ENCODE measurements around the gene PIR.

The PIR gene

DNA sequence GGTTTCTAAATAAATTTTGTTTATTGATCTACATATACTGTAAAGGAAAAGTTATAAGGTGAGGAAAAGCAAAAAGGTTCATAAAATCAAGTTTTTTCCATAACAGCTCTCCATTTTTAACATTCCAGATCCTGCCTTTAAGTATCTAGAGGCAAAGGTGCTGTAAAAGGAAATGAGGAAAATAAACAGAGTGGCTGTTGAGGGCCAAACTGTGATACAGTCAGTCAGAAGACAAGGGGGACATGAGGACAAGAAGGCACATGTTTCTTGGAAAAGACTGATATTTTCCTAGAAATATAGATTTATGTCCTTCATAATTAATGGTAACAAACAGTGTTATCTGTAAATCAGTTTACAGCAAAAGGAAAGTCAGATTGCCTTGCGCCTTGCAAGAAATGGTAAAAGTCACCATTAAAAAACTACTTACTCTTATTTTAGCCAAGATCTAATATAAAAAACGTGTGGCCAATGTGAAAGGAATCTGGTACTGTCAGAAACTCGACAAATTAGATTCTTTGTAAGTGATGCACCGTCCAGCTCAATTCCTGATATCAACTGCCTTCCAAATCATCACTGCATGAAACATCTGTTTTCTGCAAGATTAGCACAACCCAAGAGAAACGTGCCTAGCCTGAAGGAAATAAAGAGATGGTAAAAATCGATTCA is 75.0 kb downstream of the PIR start:
- TF ChIP-seq, protein P1, sequence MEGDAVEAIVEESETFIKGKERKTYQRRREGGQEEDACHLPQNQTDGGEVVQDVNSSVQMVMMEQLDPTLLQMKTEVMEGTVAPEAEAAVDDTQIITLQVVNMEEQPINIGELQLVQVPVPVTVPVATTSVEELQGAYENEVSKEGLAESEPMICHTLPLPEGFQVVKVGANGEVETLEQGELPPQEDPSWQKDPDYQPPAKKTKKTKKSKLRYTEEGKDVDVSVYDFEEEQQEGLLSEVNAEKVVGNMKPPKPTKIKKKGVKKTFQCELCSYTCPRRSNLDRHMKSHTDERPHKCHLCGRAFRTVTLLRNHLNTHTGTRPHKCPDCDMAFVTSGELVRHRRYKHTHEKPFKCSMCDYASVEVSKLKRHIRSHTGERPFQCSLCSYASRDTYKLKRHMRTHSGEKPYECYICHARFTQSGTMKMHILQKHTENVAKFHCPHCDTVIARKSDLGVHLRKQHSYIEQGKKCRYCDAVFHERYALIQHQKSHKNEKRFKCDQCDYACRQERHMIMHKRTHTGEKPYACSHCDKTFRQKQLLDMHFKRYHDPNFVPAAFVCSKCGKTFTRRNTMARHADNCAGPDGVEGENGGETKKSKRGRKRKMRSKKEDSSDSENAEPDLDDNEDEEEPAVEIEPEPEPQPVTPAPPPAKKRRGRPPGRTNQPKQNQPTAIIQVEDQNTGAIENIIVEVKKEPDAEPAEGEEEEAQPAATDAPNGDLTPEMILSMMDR (IDR thresholded peaks at IDR 0.05; ENCODE audit: low read depth, low read length), result no peak
- in situ Hi-C loops (cut with HindIII; ENCODE audit: low sequenced_read_pairs), result no loop called here
- no peak overlapping the region for H3K4me3 ChIP-seq (ENCODE audit: low read depth, low read length)
- DNase-seq (ENCODE audit: low read depth, low spot score), result no peak

DNA sequence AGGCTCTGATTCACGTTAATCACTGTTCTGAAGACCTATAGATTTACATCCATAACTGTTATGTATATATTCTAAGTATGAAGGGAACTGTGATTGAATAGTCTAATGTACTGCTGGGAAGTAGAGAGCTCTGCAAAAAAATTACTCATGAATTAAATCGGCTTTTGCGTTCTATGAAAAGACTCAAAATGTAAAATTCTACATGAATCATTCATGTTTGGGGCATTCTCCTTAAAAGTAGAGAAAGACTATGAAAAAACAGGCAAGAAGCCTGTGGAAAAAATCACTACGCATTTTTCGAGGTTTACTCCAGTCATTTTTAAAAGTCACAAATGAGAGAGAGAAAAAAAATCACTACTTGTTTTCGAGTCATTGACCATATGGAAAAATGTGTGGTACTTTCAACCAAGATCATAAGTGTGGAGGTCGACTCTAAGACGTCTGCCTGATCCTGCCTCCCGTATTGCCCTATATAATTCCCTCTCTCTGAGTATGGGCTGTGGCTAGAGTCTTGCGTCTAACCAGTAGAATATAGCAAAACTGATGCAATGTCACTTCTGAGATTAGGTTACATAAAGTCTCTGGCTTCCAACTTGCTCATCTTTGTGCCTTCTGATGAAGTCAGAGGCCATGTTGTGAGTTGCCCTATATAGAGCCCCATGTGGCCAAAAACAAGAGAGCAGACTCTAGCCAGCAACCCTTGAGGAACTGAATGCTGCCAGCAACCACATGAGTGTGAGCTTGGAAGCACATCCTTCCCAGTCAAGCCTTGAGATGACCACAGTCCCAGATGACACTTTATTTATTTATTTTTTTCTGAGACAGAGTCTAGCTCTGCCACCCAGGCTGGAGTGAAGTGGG is 76.8 kb downstream of the PIR start:
- in situ Hi-C loops (cut with HindIII; ENCODE audit: low sequenced_read_pairs), result no loop called here
- no peak overlapping the region for H3K4me3 ChIP-seq (ENCODE audit: low read depth, low read length)
- no peak for DNase-seq (ENCODE audit: low read depth, low spot score)
- TF ChIP-seq, protein P1 (IDR thresholded peaks at IDR 0.05; ENCODE audit: low read depth, low read length), result no peak

DNA sequence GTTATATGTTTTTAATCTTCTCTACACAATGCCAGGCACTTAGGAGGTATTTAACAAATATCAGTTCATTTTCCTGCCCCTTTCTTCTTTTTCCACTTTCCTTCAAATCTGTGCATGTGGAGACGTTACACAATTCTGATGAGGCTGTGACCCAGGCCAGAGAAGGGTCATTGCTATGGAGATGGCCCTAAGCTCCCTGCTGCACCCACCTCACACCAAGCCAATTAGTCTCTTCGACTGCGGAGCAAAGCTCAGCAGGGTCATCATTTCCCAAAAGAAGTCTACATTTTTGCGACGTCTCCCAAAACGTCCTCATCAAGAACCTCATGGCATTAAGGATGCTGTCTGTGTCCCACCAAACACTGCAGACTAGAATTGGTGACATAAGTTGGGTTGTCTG is 80.0 kb downstream of the PIR start:
- TF ChIP-seq, protein P1 (IDR thresholded peaks at IDR 0.05; ENCODE audit: low read depth, low read length), result no peak
- in situ Hi-C loops (cut with HindIII; ENCODE audit: low sequenced_read_pairs), result no loop called here
- DNase-seq (ENCODE audit: low read depth, low spot score), result no peak
- H3K4me3 ChIP-seq (ENCODE audit: low read depth, low read length), result no peak overlapping the region

DNA sequence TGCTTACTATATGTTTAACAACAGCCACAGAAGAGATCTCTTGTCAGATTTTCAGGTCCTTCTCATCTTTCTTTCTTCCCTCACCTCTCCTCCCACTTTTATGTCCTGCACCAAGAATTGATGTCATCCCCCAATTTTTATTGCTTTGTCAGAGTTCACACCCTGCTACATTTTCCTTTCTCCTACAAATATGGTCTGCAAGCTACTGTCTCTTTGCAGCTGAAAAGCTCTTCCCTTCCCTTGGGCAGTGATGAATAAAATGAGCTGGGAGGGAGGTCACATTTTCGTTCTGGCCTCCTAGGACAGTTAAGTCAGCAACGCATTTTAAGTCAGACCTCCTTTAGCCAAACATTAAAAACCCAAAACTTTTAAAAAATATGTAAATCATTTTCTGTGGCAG is 82.2 kb downstream of the PIR start:
- in situ Hi-C loops (cut with HindIII; ENCODE audit: low sequenced_read_pairs), result no loop called here
- TF ChIP-seq, protein P1 (IDR thresholded peaks at IDR 0.05; ENCODE audit: low read depth, low read length), result no peak
- H3K4me3 ChIP-seq (ENCODE audit: low read depth, low read length), result no peak overlapping the region
- DNase-seq (ENCODE audit: low read depth, low spot score), result no peak

DNA sequence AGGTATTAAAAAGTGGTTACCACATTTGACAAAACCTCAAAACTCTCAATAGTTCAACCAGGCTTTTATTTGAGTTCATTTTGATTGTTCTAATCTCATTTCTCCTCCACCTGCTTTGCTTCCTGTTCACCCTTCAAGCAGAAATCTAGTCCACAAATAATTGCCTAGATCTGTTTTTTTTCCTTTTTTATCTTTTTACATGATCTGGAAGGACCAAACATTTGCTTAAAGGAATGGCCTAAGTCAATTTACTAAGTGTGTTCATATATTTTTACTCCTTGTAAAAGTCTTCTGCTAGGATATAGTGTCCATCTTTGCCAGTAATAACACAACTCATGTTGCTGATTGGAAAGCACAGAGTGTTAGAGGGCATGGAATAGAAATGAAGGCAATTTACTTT is 82.7 kb downstream of the PIR start:
- no peak for DNase-seq (ENCODE audit: low read depth, low spot score)
- in situ Hi-C loops (cut with HindIII; ENCODE audit: low sequenced_read_pairs), result no loop called here
- H3K4me3 ChIP-seq (ENCODE audit: low read depth, low read length), result no peak overlapping the region
- TF ChIP-seq, protein P1 (IDR thresholded peaks at IDR 0.05; ENCODE audit: low read depth, low read length), result no peak

DNA sequence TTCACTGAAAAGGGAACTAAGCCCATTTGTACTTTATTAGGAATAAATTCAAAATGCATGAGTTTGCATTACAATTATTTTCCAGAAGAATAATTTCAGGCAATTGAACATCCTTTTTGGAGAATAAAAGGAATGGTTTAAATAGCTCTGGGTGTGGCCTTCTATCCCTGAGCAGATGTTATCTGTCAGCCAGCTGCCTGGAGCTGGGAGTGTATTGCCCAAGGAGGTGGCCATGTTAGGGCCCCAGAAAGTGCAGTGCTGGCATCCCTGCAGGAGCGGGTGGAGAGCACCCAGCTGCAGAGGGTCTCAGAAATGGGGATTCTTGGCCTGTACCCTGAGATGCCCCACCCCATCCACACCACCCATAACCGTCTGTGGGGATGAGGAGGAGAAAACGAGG is 87.3 kb downstream of the PIR start:
- no peak overlapping the region for H3K4me3 ChIP-seq (ENCODE audit: low read depth, low read length)
- in situ Hi-C loops (cut with HindIII; ENCODE audit: low sequenced_read_pairs), result no loop called here
- TF ChIP-seq, protein P1 (IDR thresholded peaks at IDR 0.05; ENCODE audit: low read depth, low read length), result no peak
- DNase-seq (ENCODE audit: low read depth, low spot score), result no peak
